ENCODE measurements around the gene PPIE.

- no peak for TF ChIP-seq POLR2A (IDR thresholded peaks at IDR 0.05)
- TF ChIP-seq POLR2AphosphoS5 (IDR thresholded peaks at IDR 0.05), result no peak
- TF ChIP-seq CTCF (IDR thresholded peaks at IDR 0.05), result no peak
- no peak for TF ChIP-seq EP300 (IDR thresholded peaks at IDR 0.05)
Measured at GRCh38 chr1:39700348-39700747, 38.3 kb upstream of the PPIE start.

All from sigmoid colon (tissue), 4 donors.